HG03378 (cell line): ENCODE measurements around the gene SDF2.
"Not testable (repeated sequence)": the region's sequence is repeated elsewhere in the genome, so short reads cannot be mapped to it uniquely, and the experiment has no call there.

Source experiments
- ATAC-seq: cut with Tn5 transposase; IDR thresholded peaks from one replicate; pipeline ENCODE4 v1.9.1; 2021; ENCODE audit warnings: mild to moderate bottlenecking, moderate library complexity; ENCODE audit not compliant: unreplicated experiment

Gene SDF2

DNA sequence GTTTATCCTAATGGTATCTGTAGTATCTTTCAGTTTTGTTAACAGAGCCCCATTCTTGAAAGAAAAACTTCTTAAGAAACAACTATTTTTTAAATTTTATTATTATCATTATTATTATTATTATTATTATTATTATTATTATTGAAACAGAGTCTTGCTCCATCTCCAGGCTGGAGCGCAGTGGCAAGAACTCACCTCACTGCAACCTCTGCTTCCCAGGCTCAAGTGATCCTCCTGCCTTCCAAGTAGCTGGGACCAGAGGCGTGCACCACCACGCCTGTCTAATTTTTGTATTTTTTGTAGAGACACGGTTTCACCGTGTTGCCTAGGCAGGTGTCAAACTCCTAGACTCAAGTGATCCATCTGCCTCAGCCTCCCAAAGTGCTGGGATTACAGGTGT, 23.7 kb upstream of the SDF2 start:
- no peak for ATAC-seq

DNA sequence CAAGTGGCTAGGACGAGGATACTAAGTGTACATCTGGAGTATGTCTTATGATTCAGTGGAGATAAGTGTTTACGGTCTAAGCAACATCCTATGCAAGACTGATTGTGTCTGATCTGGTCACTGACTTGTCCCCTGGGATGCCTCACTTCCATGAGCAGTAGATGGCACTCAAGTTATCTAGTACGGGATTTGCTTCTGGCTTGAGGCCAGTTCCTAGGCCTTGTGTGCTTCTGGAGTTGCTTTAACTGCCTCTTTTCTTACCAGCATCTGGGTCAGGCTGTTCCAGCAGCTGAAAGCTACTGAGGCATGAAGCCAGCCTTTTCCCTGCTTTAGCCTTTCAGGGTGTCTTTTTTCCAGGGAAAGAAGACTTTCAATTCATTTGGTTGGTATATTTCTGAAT, 23.3 kb upstream of the SDF2 start:
- ATAC-seq = no peak

GRCh38 chr17:28682655-28683054, 20.9 kb upstream of the SDF2 start:
- no peak for ATAC-seq

- no peak for ATAC-seq
Measured at GRCh38 chr17:28675980-28676379, 14.3 kb upstream of the SDF2 start.

- ATAC-seq = no peak
Measured at GRCh38 chr17:28675490-28675889, 13.8 kb upstream of the SDF2 start.

DNA sequence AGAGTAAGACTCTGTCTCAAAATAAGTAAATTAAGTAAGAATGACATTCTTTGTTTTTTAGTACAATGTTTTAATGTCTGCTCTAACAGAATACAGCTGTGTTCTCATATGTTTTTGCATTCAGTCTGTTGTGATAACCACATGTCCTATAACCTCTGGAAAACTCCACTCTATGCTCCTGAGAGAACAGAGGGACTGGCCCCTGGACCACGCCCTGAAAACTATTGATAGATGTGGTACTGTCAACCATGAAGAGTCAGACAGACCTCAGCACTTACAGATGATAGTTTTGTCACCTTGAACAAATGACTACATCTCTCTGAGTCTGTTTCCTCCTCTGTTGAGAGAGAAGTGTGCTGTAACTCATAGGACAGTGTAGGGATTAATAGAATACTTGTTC, 8.2 kb upstream of the SDF2 start:
- ATAC-seq = no peak

DNA sequence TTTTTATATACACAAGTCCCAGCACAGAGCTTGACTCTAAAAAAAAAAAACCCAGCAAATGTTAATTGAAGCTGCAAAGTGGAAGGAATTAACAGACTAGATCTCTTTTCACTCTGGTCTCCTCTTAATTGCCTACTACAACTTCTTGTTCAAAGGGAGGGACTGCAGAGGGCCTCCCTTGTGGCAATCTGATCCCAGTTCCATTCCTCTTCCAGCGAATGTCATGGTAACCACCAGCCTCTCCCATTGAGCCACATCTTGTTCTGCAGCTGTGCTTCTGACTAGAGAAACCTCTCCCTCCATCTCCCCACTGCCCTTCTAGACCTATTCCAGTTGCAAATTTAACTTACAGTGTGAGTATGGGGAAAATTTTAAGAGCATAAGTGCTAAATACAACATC, 6.2 kb upstream of the SDF2 start:
- ATAC-seq = no peak

- no peak for ATAC-seq
Measured at GRCh38 chr17:28665994-28666393, 4.3 kb upstream of the SDF2 start.

DNA sequence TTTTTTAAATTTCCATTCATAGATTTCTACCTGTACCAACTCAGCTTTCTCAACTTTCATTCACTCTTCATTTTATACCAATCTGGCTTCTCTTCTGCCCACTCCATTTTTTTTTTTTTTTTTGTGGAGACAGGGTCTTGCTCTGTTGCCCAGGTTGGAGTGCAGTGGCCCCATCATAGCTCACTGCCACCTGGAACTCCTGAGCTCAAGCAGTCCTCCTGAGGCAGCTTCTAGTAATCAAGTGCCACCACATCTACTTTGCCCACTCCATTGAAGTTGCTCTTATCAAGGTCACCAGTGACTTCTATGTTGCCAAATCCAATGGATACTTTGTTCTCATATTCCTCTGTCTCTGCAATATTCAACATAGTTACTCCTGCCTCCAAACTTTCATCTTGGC, 2.0 kb upstream of the SDF2 start:
- no peak for ATAC-seq

GRCh38 chr17:28662527-28662829, 772 bp upstream of the SDF2 start:
- no peak for ATAC-seq

DNA sequence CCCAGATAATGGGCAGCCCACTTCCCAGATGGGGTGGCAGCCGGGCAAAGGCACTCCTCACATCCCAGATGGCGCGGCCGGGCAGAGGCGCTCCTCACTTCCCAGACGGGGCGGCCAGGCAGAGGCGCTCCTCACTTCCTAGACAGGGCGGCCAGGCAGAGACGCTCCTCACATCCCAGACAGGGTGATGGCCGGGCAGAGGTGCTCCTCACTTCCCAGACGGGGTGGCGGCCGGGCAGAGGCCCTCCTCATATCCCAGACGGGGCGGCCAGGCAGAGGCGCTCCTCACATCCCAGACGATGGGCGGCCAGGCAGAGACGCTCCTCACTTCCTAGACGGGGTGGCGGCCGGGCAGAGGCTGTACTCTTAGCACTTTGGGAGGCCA, 2.2 kb downstream of the SDF2 start:
- ATAC-seq = not testable (repeated sequence)

GRCh38 chr17:28658766-28659496, 2.8 kb downstream of the SDF2 start:
- ATAC-seq = not testable (repeated sequence)

DNA sequence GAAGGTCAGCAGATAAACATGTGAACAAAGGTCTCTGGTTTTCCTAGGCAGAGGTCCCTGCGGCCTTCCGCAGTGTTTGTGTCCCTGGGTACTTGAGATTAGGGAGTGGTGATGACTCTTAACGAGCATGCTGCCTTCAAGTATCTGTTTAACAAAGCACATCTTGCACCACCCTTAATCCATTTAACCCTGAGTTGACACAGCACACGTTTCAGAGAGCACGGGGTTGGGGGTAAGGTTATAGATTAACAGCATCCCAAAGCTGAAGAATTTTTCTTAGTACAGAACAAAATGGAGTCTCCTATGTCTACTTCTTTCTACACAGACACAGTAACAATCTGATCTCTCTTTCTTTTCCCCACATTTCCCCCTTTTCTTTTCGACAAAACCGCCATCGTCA, 3.4 kb downstream of the SDF2 start:
- ATAC-seq = not testable (repeated sequence)

- no peak for ATAC-seq
Measured at GRCh38 chr17:28657756-28658155, 4.0 kb downstream of the SDF2 start.

GRCh38 chr17:28655160-28655559, 6.5 kb downstream of the SDF2 start:
- ATAC-seq = no peak

GRCh38 chr17:28648698-28649097, 13.0 kb downstream of the SDF2 start:
- ATAC-seq = no peak

DNA sequence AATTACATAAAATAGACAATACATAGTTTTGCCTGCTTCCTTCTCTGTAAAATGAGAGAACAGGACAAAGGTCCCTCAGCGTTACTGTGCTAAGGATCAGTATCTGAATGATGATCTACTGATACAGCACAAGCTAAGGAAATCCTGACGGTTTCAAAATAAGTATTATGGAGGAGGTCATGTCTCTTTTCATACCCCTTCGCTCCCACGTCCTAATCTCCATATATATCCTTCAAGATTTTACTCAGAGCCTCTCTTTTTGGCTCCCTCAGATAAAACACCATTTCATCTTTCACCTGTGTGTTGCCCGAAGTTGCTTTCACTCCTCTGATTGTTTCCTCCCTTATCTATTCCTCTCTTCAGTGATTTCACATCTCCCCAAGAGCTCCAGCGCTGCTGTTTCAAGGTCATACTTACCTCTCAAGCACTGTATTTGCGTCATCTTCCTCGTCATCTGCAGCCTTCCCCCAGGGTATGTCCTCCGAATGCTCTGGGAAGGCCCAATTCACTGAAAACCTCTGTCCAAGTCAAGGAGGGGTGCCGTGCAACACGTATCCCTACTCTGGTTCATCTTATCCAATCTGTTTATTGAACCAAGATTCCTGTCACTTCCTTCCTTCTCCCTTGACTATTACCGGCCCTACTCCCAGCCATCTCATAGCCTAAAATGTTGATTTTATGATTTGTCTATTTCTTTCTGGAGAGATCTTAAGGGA, 15.5 kb downstream of the SDF2 start:
- no peak for ATAC-seq

- ATAC-seq = no peak
Measured at GRCh38 chr17:28645576-28645939, 16.1 kb downstream of the SDF2 start.

GRCh38 chr17:28644787-28645575, 16.7 kb downstream of the SDF2 start, which contains the start of gene BLTP2:
BLTP2 (minus strand) TSS chr17:28645158; CDS start chr17:28645056, 102 bp downstream.
- no peak for ATAC-seq

- no peak for ATAC-seq
Measured at GRCh38 chr17:28643983-28644786, 17.5 kb downstream of the SDF2 start.

- no peak for ATAC-seq
Measured at GRCh38 chr17:28641579-28641978, 20.1 kb downstream of the SDF2 start.
